Trophoblast cell (in vitro differentiated cells and primary cell): ENCODE measurements around the gene NBAS.

Source experiments
- DNase-seq, 2 donors: peaks; one replicate each; pipeline ENCODE4 v3.0.0-alpha.2; 2016
- H2AFZ ChIP-seq: 2 replicates; pipeline ENCODE4 v1.6.1; 2013; ENCODE audit warnings: low read length, moderate library complexity, mild to moderate bottlenecking; ENCODE audit not compliant: insufficient read depth, poor library complexity
- H2AK5ac ChIP-seq: 2 replicates; pipeline ENCODE4 v1.6.1; 2013; ENCODE audit warnings: mild to moderate bottlenecking, low read length
- H2BK120ac ChIP-seq: 2 replicates; pipeline ENCODE4 v1.6.1; 2013; ENCODE audit warnings: low read length, mild to moderate bottlenecking, moderate library complexity; ENCODE audit not compliant: insufficient read depth, poor library complexity
- H2BK12ac ChIP-seq: 2 replicates; pipeline ENCODE4 v1.6.1; 2013; ENCODE audit warnings: mild to moderate bottlenecking, low read length, moderate library complexity
- H2BK5ac ChIP-seq: 2 replicates; pipeline ENCODE4 v1.6.1; 2013; ENCODE audit warnings: low read length, low read depth, moderate library complexity, mild to moderate bottlenecking; ENCODE audit not compliant: poor library complexity
- H3K14ac ChIP-seq: 2 replicates; pipeline ENCODE4 v1.6.1; 2013; ENCODE audit warnings: mild to moderate bottlenecking, low read length
- H3K18ac ChIP-seq: 2 replicates; pipeline ENCODE4 v1.6.1; 2013; ENCODE audit warnings: mild to moderate bottlenecking, low read length
- H3K23ac ChIP-seq: 2 replicates; pipeline ENCODE4 v1.6.1; 2013; ENCODE audit warnings: low read length
- H3K27ac ChIP-seq: 2 replicates; pipeline ENCODE4 v1.5.1; 2013; ENCODE audit warnings: low read depth, mild to moderate bottlenecking, inconsistent platforms, low read length, moderate library complexity
- H3K27me3 ChIP-seq: 2 replicates; pipeline ENCODE4 v1.6.1; 2013; ENCODE audit warnings: inconsistent platforms, mild to moderate bottlenecking, low read length, moderate library complexity; ENCODE audit not compliant: insufficient read depth
- H3K36me3 ChIP-seq, 2 experiments: 1 replicate in 1 of 2; 2 replicates in 1 of 2; pipeline ENCODE4 v1.6.1; 2013; ENCODE audit warnings: low read length in 2 of 2, mild to moderate bottlenecking in 2 of 2, moderate library complexity in 1 of 2; ENCODE audit not compliant: insufficient read depth in 2 of 2, control insufficient read depth in 1 of 2
- H3K4ac ChIP-seq: 2 replicates; pipeline ENCODE4 v1.6.1; 2013; ENCODE audit warnings: low read depth, mild to moderate bottlenecking, low read length, moderate library complexity
- H3K4me1 ChIP-seq, 2 experiments: 1 replicate in 1 of 2; 2 replicates in 1 of 2; pipeline ENCODE4 v1.6.1; 2013; ENCODE audit warnings: low read length in 2 of 2, mild to moderate bottlenecking in 2 of 2, moderate library complexity in 1 of 2; ENCODE audit not compliant: insufficient read depth in 2 of 2, control insufficient read depth in 1 of 2
- H3K4me2 ChIP-seq: 2 replicates; pipeline ENCODE4 v1.6.1; 2013; ENCODE audit warnings: inconsistent platforms, mild to moderate bottlenecking, low read length, moderate library complexity
- H3K4me3 ChIP-seq: 2 replicates; pipeline ENCODE4 v1.5.1; 2013; ENCODE audit warnings: mild to moderate bottlenecking, low read depth, low read length, inconsistent platforms
- H3K79me1 ChIP-seq: one replicate; pipeline ENCODE4 v1.6.1; 2013; ENCODE audit warnings: low read length
- H3K79me2 ChIP-seq: 2 replicates; pipeline ENCODE4 v1.6.1; 2013; ENCODE audit warnings: low read length, mild to moderate bottlenecking; ENCODE audit not compliant: control insufficient read depth, insufficient read depth, poor library complexity
- H3K9ac ChIP-seq: 2 replicates; pipeline ENCODE4 v1.6.1; 2013; ENCODE audit warnings: mild to moderate bottlenecking, low read length
- H3K9me3 ChIP-seq: 2 replicates; pipeline ENCODE4 v1.6.1; 2013; ENCODE audit warnings: low read depth, mild to moderate bottlenecking, control low read depth, inconsistent platforms, low read length; ENCODE audit not compliant: insufficient read depth
- H4K12ac ChIP-seq: 2 replicates; pipeline ENCODE4 v1.6.1; 2013; ENCODE audit warnings: low read depth, mild to moderate bottlenecking, low read length, moderate library complexity
- H4K8ac ChIP-seq: 2 replicates; pipeline ENCODE4 v1.6.1; 2013; ENCODE audit warnings: low read depth, mild to moderate bottlenecking, low read length, moderate library complexity
- H4K91ac ChIP-seq: one replicate; pipeline ENCODE4 v1.6.1; 2013; ENCODE audit warnings: low read depth, mild to moderate bottlenecking, low read length, moderate library complexity
- WGBS: extraction: QIAGEN DNeasy Blood & Tissue Kit; methylation state at CpG from one replicate; pipeline ENCODE4 v1.1.7; 2013; ENCODE audit warnings: missing lambda C conversion rate; ENCODE audit not compliant: insufficient read length, insufficient coverage; ENCODE audit errors: extremely low coverage; 5-methylcytosine and 5-hydroxymethylcytosine counted together

The NBAS gene

DNA sequence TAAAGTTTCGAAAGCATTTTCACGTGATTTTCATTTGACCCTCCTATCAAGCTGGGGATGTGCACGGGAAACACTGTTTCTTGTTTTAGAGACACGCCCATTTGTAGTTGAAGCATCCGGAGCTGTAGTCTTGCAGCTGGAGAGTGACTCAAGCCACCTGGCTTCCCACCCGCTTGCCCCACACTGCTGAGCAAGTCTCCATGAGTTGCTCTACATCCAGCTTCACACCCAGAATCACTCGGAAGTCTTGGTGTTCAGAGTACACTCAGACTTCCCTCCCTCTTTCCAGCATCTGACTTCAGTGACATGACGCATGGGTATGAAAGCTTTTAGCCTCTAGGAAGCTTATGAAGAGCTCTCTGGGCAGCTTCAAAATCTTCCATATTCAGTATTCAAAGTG, 262.4 kb downstream of the NBAS start:
- DNase-seq, result peak; percentile 67 to 68
- H3K9me3 ChIP-seq, result no peaks in the 10 kb centered on the region
- H3K4ac ChIP-seq, result no peak overlapping the region
- no peak overlapping the region for H3K9ac ChIP-seq
- H3K4me3 ChIP-seq, result no peak overlapping the region
- H2BK12ac ChIP-seq, result no peak overlapping the region
- H3K14ac ChIP-seq, result no peak overlapping the region
- peaks cover 3 to 7% of the 10 kb centered on the region in 2 experiments for H3K36me3 ChIP-seq
- no peak overlapping the region for H2BK5ac ChIP-seq
- no CpG with 5 or more reads among the region's 8 CpGs for WGBS
- H2BK120ac ChIP-seq, result no peak overlapping the region
- no peak overlapping the region for H2AFZ ChIP-seq
- H3K23ac ChIP-seq, result no peak overlapping the region
- H4K8ac ChIP-seq, result no peak overlapping the region
- no peak overlapping the region for H3K18ac ChIP-seq
- no peaks in the 10 kb centered on the region for H3K79me2 ChIP-seq
- no peaks in the 10 kb centered on the region for H3K4me1 ChIP-seq
- no peak overlapping the region for H4K12ac ChIP-seq
- H4K91ac ChIP-seq, result no peak overlapping the region
- no peak overlapping the region for H3K27ac ChIP-seq
- no peak overlapping the region for H3K4me2 ChIP-seq
- H2AK5ac ChIP-seq, result no peak overlapping the region
- no peaks in the 10 kb centered on the region for H3K79me1 ChIP-seq
- no peaks in the 10 kb centered on the region for H3K27me3 ChIP-seq

DNA sequence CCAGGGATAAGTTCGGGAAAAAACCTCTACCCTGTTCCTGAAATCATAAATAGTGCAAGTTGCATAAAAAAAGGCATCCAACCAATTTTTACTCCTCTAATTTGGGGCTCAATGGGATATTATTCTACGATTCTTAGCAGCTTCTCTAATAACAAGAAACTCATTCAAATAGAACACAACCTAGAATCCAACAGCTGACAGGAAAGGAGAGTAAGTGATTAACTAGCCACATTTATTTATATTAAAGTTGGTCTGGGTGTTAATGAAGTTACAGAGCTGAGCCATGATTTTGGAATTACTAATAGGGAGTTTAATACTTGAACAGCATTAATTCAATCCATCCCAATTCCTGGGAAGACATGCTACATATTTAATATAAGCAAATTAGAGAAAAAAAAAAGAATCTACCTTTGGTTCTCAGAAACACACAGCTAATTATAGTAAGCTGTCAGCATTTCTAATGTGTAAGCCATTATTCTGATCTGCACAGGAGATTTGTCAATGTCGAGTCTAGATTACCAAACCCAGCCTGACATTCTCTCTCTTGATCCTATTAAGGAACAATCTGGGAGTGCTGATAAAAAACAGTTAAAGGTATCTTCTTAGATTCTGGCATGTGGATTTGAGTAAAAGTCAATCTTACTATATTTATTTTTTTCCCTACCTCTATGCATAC, 267.7 kb downstream of the NBAS start:
- Histone ChIP-seq H3K23ac (no peak overlapping the region), H2BK12ac (no peak overlapping the region), H3K4ac (no peak overlapping the region), H3K18ac (no peak overlapping the region), H3K4me1 (no peaks in the 10 kb centered on the region), H3K36me3 (peaks cover 0 to 9% of the 10 kb centered on the region in 2 experiments), H2AFZ (no peak overlapping the region), H3K14ac (no peak overlapping the region), H3K4me2 (no peak overlapping the region), H2BK120ac (no peak overlapping the region), H4K91ac (no peak overlapping the region), H3K27ac (no peak overlapping the region), H3K9me3 (no peaks in the 10 kb centered on the region), H3K9ac (no peak overlapping the region), H2BK5ac (no peak overlapping the region), H2AK5ac (no peak overlapping the region), H3K27me3 (no peaks in the 10 kb centered on the region), H3K79me2 (no peaks in the 10 kb centered on the region), H3K79me1 (no peaks in the 10 kb centered on the region), H4K8ac (no peak overlapping the region), H4K12ac (no peak overlapping the region), H3K4me3 (no peak overlapping the region)
- DNase-seq, result no peak
- no CpG with 5 or more reads among the region's 3 CpGs for WGBS

DNA sequence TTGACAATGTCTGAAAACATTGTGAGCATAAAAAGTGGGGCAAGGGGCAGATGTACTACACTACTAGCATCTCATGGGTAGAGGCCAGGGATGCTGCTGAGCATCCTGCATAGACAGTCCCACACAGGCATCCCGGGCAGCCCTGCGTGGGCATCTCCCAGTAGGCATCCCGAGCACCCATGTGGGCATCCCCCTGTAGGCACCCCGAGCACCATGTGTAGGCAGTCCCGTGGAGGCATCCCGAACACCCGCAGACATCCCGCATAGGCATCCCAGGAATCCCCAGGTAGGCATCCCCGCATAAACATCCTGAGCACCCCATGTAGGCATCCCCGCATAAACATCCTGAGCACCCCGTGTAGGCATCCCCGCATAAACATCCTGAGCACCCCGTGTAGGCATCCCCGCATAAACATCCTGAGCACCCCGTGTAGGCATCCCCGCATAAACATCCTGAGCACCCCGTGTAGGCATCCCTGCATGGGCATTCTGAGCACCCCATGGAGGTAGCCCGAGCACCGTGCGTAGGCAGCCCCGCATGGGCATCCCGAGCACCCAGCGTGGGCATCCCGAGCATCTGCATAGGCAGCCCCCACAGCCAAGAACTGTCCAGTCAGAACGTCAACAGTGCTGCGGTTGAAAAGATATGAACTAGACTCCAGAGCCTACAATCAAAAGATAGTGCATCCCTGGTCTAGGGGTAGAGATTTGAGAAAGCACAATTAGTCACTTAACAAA, 273.5 kb downstream of the NBAS start:
- Histone ChIP-seq H3K4ac (no peak overlapping the region), H3K79me2 (no peaks in the 10 kb centered on the region), H2BK120ac (no peak overlapping the region), H3K9me3 (no peaks in the 10 kb centered on the region), H4K8ac (no peak overlapping the region), H2BK5ac (no peak overlapping the region), H2BK12ac (no peak overlapping the region), H2AFZ (no peak overlapping the region), H3K4me3 (no peak overlapping the region), H3K9ac (no peak overlapping the region), H3K23ac (no peak overlapping the region), H4K12ac (no peak overlapping the region), H3K27me3 (no peaks in the 10 kb centered on the region), H3K4me2 (no peak overlapping the region), H3K36me3 (peaks cover 0 to 7% of the 10 kb centered on the region in 2 experiments), H4K91ac (no peak overlapping the region), H3K4me1 (no peaks in the 10 kb centered on the region), H3K14ac (no peak overlapping the region), H3K79me1 (no peaks in the 10 kb centered on the region), H2AK5ac (no peak overlapping the region), H3K27ac (no peak overlapping the region), H3K18ac (no peak overlapping the region)
- no peak for DNase-seq
- no CpG with 5 or more reads among the region's 26 CpGs for WGBS

DNA sequence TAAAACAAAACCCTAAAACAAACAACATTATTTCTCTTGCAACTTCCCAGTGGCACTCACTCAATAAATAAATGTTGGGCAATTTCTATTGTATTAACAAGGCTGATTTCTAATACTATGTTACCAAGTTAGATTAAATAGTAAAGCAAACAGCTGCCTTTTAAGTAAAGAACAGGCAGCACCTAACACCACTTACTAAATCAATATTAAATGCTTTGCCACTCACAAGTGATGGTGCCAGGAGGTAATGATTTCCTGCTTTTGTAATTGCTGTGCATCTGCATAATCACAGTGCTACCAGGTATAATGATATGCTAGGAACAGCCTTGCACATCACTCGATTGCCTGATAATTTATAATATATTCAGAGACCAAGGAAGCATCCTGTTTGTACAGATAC, 276.5 kb downstream of the NBAS start:
- Histone ChIP-seq H3K27ac (no peak overlapping the region), H2BK120ac (no peak overlapping the region), H2AFZ (no peak overlapping the region), H3K23ac (no peak overlapping the region), H4K12ac (no peak overlapping the region), H3K4ac (no peak overlapping the region), H3K14ac (no peak overlapping the region), H2BK12ac (no peak overlapping the region), H4K91ac (no peak overlapping the region), H3K4me2 (no peak overlapping the region), H3K4me3 (no peak overlapping the region), H3K27me3 (no peaks in the 10 kb centered on the region), H2BK5ac (no peak overlapping the region), H3K4me1 (no peaks in the 10 kb centered on the region), H3K9me3 (no peaks in the 10 kb centered on the region), H2AK5ac (no peak overlapping the region), H4K8ac (no peak overlapping the region), H3K36me3 (no peaks in the 10 kb centered on the region), H3K9ac (no peak overlapping the region), H3K18ac (no peak overlapping the region), H3K79me1 (no peaks in the 10 kb centered on the region), H3K79me2 (no peaks in the 10 kb centered on the region)
- no CpG with 5 or more reads among the region's 1 CpG for WGBS
- no peak for DNase-seq
